ENCODE measurements around the gene MOB3A. TPM values are rescaled to one million over a fixed set of nuclear protein-coding genes. Genes with fewer than 3 reads are reported as not detected.
A peak's percentile ranks its signal among the peaks of the same experiment; 100 is the strongest.

MOB3A gene
- total RNA-seq, 2 experiments from 2014 or later = 96.4 to 97.3 TPM

GRCh38 chr19:2061495-2062388 lies 34.4 kb downstream of the MOB3A start:
- peak overlapping the region; percentile 95 to 97 for H3K27ac ChIP-seq (ENCODE audit: low read depth in 1 of 2, low read length in 2 of 2)
- H3K4me1 ChIP-seq (ENCODE audit: insufficient read depth, low read length) = peaks cover 69% of the 10 kb centered on the region
- no peaks in the 10 kb centered on the region for H3K9me3 Mint-ChIP-seq
- ATAC-seq (ENCODE audit: poor library complexity) = peak; percentile 92
- no peaks in the 10 kb centered on the region for H3K9me3 ChIP-seq (ENCODE audit: control insufficient read depth in 1 of 2, insufficient read depth in 1 of 2, low read length in 2 of 2)
- no peaks in the 10 kb centered on the region for H3K36me3 ChIP-seq (ENCODE audit: insufficient read depth, low read length)
- no peaks in the 10 kb centered on the region for H3K27me3 Mint-ChIP-seq
- H3K4me1 Mint-ChIP-seq (ENCODE audit: low read depth) = peaks cover 40% of the 10 kb centered on the region
- peaks cover 4% of the 10 kb centered on the region for H3K36me3 Mint-ChIP-seq (ENCODE audit: low read depth)
- H3K4me3 ChIP-seq (ENCODE audit: low read length) = peak overlapping the region; percentile 84
- ChIA-PET POLR2A (interaction anchor here (1.0 to 2.9 kb wide), 9 partner anchors 8 to 33 kb away, joined by 3 to 21 read pairs (median 6); no protein-coding TSS in a partner anchor), CTCF (interaction anchor here (1.3 kb wide), 1 partner anchor 10 kb away, joined by 3 read pairs; no protein-coding TSS in a partner anchor)
- intact Hi-C loops (cut with DNase I, micrococcal nuclease) = loop anchor here (1.0 kb wide), 4 partner anchors 9 to 35 kb away; partner anchors contain the start of genes IZUMO4 (in 2 of the 2), MOB3A (in 2 of the 2) and MKNK2 (in 1 of the 2)
- no peaks in the 10 kb centered on the region for H3K27me3 ChIP-seq (ENCODE audit: control insufficient read depth in 1 of 2, insufficient read depth in 2 of 2, low read length in 2 of 2)
- no peak for TF ChIP-seq CTCF (IDR thresholded peaks at IDR 0.05)
- peak overlapping the region; percentile 92 for H3K4me3 Mint-ChIP-seq
- DNase-seq = peak; percentile 98 to 100 (median 99)
- H3K27ac Mint-ChIP-seq = peak overlapping the region; percentile 98

- H3K36me3 Mint-ChIP-seq (ENCODE audit: low read depth) = peaks cover 4% of the 10 kb centered on the region
- POLR2A ChIA-PET = interaction anchor here (0.8 to 2.9 kb wide), 10 partner anchors 9 to 34 kb away, joined by 3 to 21 read pairs (median 5); no protein-coding TSS in a partner anchor
- TF ChIP-seq CTCF (IDR thresholded peaks at IDR 0.05) = no peak
- Histone ChIP-seq H3K27me3 (ENCODE audit: control insufficient read depth in 1 of 2, insufficient read depth in 2 of 2, low read length in 2 of 2) (no peaks in the 10 kb centered on the region), H3K9me3 (ENCODE audit: control insufficient read depth in 1 of 2, insufficient read depth in 1 of 2, low read length in 2 of 2) (no peaks in the 10 kb centered on the region), H3K27ac (ENCODE audit: low read depth in 1 of 2, low read length in 2 of 2) (peak overlapping the region; percentile 95 to 97), H3K36me3 (ENCODE audit: insufficient read depth, low read length) (no peaks in the 10 kb centered on the region), H3K4me1 (ENCODE audit: insufficient read depth, low read length) (peaks cover 76% of the 10 kb centered on the region), H3K4me3 (ENCODE audit: low read length) (peak overlapping the region; percentile 84)
- peaks cover 42% of the 10 kb centered on the region for H3K4me1 Mint-ChIP-seq (ENCODE audit: low read depth)
- CTCF ChIA-PET = interaction anchor here (0.8 to 1.3 kb wide), 3 partner anchors 9 to 41 kb away, joined by 3 to 6 read pairs (median 3); no protein-coding TSS in a partner anchor
- no peaks in the 10 kb centered on the region for H3K9me3 Mint-ChIP-seq
- peak; percentile 54 for ATAC-seq (ENCODE audit: poor library complexity)
- no peaks in the 10 kb centered on the region for H3K27me3 Mint-ChIP-seq
- peak in 1 of 14 experiments; percentile 38 for DNase-seq
- H3K4me3 Mint-ChIP-seq = peak overlapping the region; percentile 95
- peak overlapping the region; percentile 98 for H3K27ac Mint-ChIP-seq
- intact Hi-C loops (cut with DNase I, micrococcal nuclease) = loop anchor here (1.0 kb wide), 4 partner anchors 9 to 35 kb away; partner anchors contain the start of genes IZUMO4 (in 2 of the 2), MOB3A (in 2 of the 2) and MKNK2 (in 1 of the 2)
Measured at GRCh38 chr19:2060884-2061494, 35.1 kb downstream of the MOB3A start.

- H3K4me1 Mint-ChIP-seq (ENCODE audit: low read depth) = peaks cover 54% of the 10 kb centered on the region
Measured at GRCh38 chr19:2059422-2060201, 36.5 kb downstream of the MOB3A start.

More at GRCh38 chr19:2059422-2060201, 36.5 kb downstream of the MOB3A start:
- Histone ChIP-seq H3K27me3 (ENCODE audit: control insufficient read depth in 1 of 2, insufficient read depth in 2 of 2, low read length in 2 of 2) (no peaks in the 10 kb centered on the region), H3K27ac (ENCODE audit: low read depth in 1 of 2, low read length in 2 of 2) (peak overlapping the region; percentile 95 to 97), H3K4me3 (ENCODE audit: low read length) (no peak overlapping the region), H3K36me3 (ENCODE audit: insufficient read depth, low read length) (no peaks in the 10 kb centered on the region), H3K9me3 (ENCODE audit: control insufficient read depth in 1 of 2, insufficient read depth in 1 of 2, low read length in 2 of 2) (no peaks in the 10 kb centered on the region), H3K4me1 (ENCODE audit: insufficient read depth, low read length) (peaks cover 87% of the 10 kb centered on the region)
- Mint-ChIP-seq H3K27ac (peak overlapping the region; percentile 98), H3K36me3 (ENCODE audit: low read depth) (peaks cover 4% of the 10 kb centered on the region), H3K9me3 (no peaks in the 10 kb centered on the region), H3K4me3 (peak overlapping the region; percentile 95), H3K27me3 (no peaks in the 10 kb centered on the region)
- CTCF ChIA-PET = no interaction called here
- POLR2A ChIA-PET = interaction anchor here (0.9 to 2.1 kb wide), 2 partner anchors 10 to 13 kb away, joined by 4 to 6 read pairs; no protein-coding TSS in a partner anchor
- no peak for TF ChIP-seq CTCF (IDR thresholded peaks at IDR 0.05)
- no peak for ATAC-seq (ENCODE audit: poor library complexity)
- DNase-seq = no peak
- intact Hi-C loops (cut with DNase I, micrococcal nuclease) = no loop called here
